H1 (cell line): ENCODE data around the gene EMC10. TPM values are rescaled to one million over a fixed set of nuclear protein-coding genes. Genes with fewer than 3 reads are reported as not detected.

Experiments
- CTCF ChIA-PET: fragments of 300-600 bp; sonication (Branson Sonifier 250); formaldehyde crosslinking; loops from one replicate; lab custom pipeline; 2021; ENCODE audit not compliant: partially characterized antibody; lab: Charles Lee
- POLR2A ChIA-PET: fragments of 300-600 bp; sonication (Branson Sonifier 250); formaldehyde crosslinking; loops from one replicate; lab custom pipeline; 2021; ENCODE audit warnings: inconsistent platforms; ENCODE audit not compliant: partially characterized antibody; lab: Charles Lee
- DNase-seq, 2 experiments: peaks; one replicate each; pipeline versions ENCODE4 v3.0.0 to v3.0.0-alpha.2; 2010 to 2022; ENCODE audit warnings: low spot score in 2 of 2, low read depth in 1 of 2, mixed read lengths in 1 of 2
- FAIRE-seq: peaks from 2 replicates; lab custom pipeline; 2011; peaks lifted over from hg19 to GRCh38; lab: Jason Lieb, UNC
- H2AFZ ChIP-seq: 2 replicates; pipeline ENCODE4 v1.8.1; 2012; ENCODE audit warnings: low read length, inconsistent platforms
- H2AK5ac ChIP-seq: 2 replicates; pipeline ENCODE4 v1.6.1; 2013; ENCODE audit warnings: low read depth, low read length
- H2BK120ac ChIP-seq: replicated peaks from 2 replicates; pipeline ENCODE3; 2013; ENCODE audit warnings: low read depth, low read length, inconsistent platforms
- H2BK12ac ChIP-seq: 2 replicates; pipeline ENCODE4 v1.6.1; 2013; ENCODE audit warnings: low read depth, low read length
- H2BK15ac ChIP-seq: 2 replicates; pipeline ENCODE4 v1.6.1; 2013; ENCODE audit warnings: low read length
- H2BK20ac ChIP-seq: 2 replicates; pipeline ENCODE4 v1.6.1; 2013; ENCODE audit warnings: low read length
- H2BK5ac ChIP-seq: 2 replicates; pipeline ENCODE4 v1.6.1; 2013; ENCODE audit warnings: low read depth, low read length
- H3K14ac ChIP-seq: 2 replicates; pipeline ENCODE4 v1.6.1; 2013; ENCODE audit warnings: inconsistent platforms; ENCODE audit not compliant: insufficient read length
- H3K18ac ChIP-seq: 2 replicates; pipeline ENCODE4 v1.6.1; 2013; ENCODE audit warnings: low read length; ENCODE audit errors: extremely low read depth
- H3K23ac ChIP-seq: 2 replicates; pipeline ENCODE4 v1.6.1; 2013; ENCODE audit warnings: inconsistent platforms; ENCODE audit not compliant: insufficient read length
- H3K23me2 ChIP-seq: 2 replicates; pipeline ENCODE4 v1.6.1; 2013; ENCODE audit warnings: low read depth, low read length
- H3K27ac ChIP-seq: 2 replicates; pipeline ENCODE4 v1.6.1; 2011; ENCODE audit warnings: low read depth, low read length, inconsistent platforms
- H3K27me3 ChIP-seq, 4 experiments: replicated peaks in 1 of 4; 1 replicate in 1 of 4; 2 replicates in 3 of 4; pipeline versions ENCODE4 v1.6.1 to v1.8.1; 2011 to 2013; ENCODE audit warnings: low read length in 3 of 4, mild to moderate bottlenecking in 3 of 4, inconsistent platforms in 2 of 4, mixed read lengths in 2 of 4, moderate library complexity in 1 of 4; ENCODE audit not compliant: control insufficient read depth in 3 of 4, insufficient read depth in 3 of 4; ENCODE audit errors: extremely low read depth in 1 of 4
- H3K36me3 ChIP-seq, 4 experiments: 2 replicates each; pipeline versions ENCODE4 v1.6.1 to v1.8.1; 2011 to 2013; ENCODE audit warnings: mild to moderate bottlenecking in 4 of 4, low read length in 3 of 4, moderate library complexity in 2 of 4, control low read depth in 1 of 4, inconsistent platforms in 1 of 4; ENCODE audit not compliant: insufficient read depth in 4 of 4, control insufficient read depth in 2 of 4
- H3K4ac ChIP-seq: replicated peaks from 2 replicates; pipeline ENCODE3; 2013; ENCODE audit warnings: low read length, low read depth, mixed read lengths, inconsistent platforms; ENCODE audit not compliant: insufficient read length
- H3K4me1 ChIP-seq, 4 experiments: replicated peaks in 1 of 4; 1 replicate in 1 of 4; 2 replicates in 3 of 4; pipeline versions ENCODE4 v1.6.1 to v1.8.1; 2011 to 2013; ENCODE audit warnings: low read length in 3 of 4, inconsistent platforms in 2 of 4, mixed read lengths in 1 of 4; ENCODE audit not compliant: insufficient read depth in 4 of 4, control insufficient read depth in 3 of 4
- H3K4me2 ChIP-seq, 2 experiments: 2 replicates each; pipeline versions ENCODE4 v1.6.1 to v1.8.1; 2011 to 2013; ENCODE audit warnings: low read depth in 2 of 2, low read length in 2 of 2, control low read depth in 1 of 2, inconsistent platforms in 1 of 2, mild to moderate bottlenecking in 1 of 2; ENCODE audit not compliant: insufficient read depth in 1 of 2
- H3K4me3 ChIP-seq, 4 experiments: fragments of 200-600, 300-600 bp in 1 of 4; sonication (generic), shearing (Covaris generic), sonication (Bioruptor Twin) in 1 of 4; 2 replicates each; pipeline versions ENCODE4 v1.5.1 to v1.8.1; 2011 to 2016; ENCODE audit warnings: low read length in 4 of 4, low read depth in 3 of 4, control low read depth in 2 of 4, inconsistent platforms in 2 of 4, mild to moderate bottlenecking in 2 of 4, mixed read lengths in 1 of 4, moderate library complexity in 1 of 4; ENCODE audit not compliant: insufficient read depth in 2 of 4; ENCODE audit errors: extremely low read depth in 1 of 4
- H3K56ac ChIP-seq: replicated peaks from 2 replicates; pipeline ENCODE3; 2013; ENCODE audit warnings: low read depth, mild to moderate bottlenecking, mixed read lengths, low read length, inconsistent platforms; ENCODE audit not compliant: insufficient read length
- H3K79me1 ChIP-seq: 2 replicates; pipeline ENCODE4 v1.6.1; 2013; ENCODE audit warnings: low read depth, low read length, control low read depth
- H3K79me2 ChIP-seq, 2 experiments: 2 replicates each; pipeline versions ENCODE4 v1.6.1 to v1.8.1; 2012 to 2013; ENCODE audit warnings: low read length in 2 of 2, mild to moderate bottlenecking in 2 of 2, inconsistent platforms in 1 of 2; ENCODE audit not compliant: insufficient read depth in 2 of 2, control insufficient read depth in 1 of 2
- H3K9ac ChIP-seq, 4 experiments: replicated peaks in 1 of 4; 1 replicate in 1 of 4; 2 replicates in 3 of 4; pipeline versions ENCODE4 v1.6.1 to v1.8.1; 2011 to 2013; ENCODE audit warnings: low read depth in 3 of 4, low read length in 3 of 4, control low read depth in 2 of 4, mild to moderate bottlenecking in 2 of 4, moderate library complexity in 2 of 4, inconsistent platforms in 1 of 4; ENCODE audit errors: extremely low read depth in 1 of 4
- H3K9me3 ChIP-seq, 2 experiments: 2 replicates each; pipeline versions ENCODE4 v1.6.1 to v1.8.1; 2012 to 2013; ENCODE audit warnings: mild to moderate bottlenecking in 2 of 2, moderate library complexity in 2 of 2, control low read depth in 1 of 2, inconsistent platforms in 1 of 2, low read depth in 1 of 2, low read length in 1 of 2, mixed read lengths in 1 of 2; ENCODE audit not compliant: insufficient read depth in 2 of 2
- H4K20me1 ChIP-seq, 2 experiments: replicated peaks in 1 of 2; 2 replicates each; pipeline versions ENCODE3 to v1.8.1; 2011 to 2013; ENCODE audit warnings: inconsistent platforms in 2 of 2, low read length in 2 of 2, mild to moderate bottlenecking in 1 of 2; ENCODE audit not compliant: insufficient read depth in 2 of 2, control insufficient read depth in 1 of 2
- H4K5ac ChIP-seq: 2 replicates; pipeline ENCODE4 v1.6.1; 2013; ENCODE audit warnings: low read length, low read depth, mixed read lengths, inconsistent platforms; ENCODE audit not compliant: insufficient read length
- H4K8ac ChIP-seq: 2 replicates; pipeline ENCODE4 v1.8.0; 2013; ENCODE audit warnings: mild to moderate bottlenecking, moderate library complexity, low read length, inconsistent platforms; ENCODE audit not compliant: insufficient read depth; ENCODE audit errors: extremely low read depth
- H4K91ac ChIP-seq: replicated peaks from 2 replicates; pipeline ENCODE3; 2013; ENCODE audit warnings: low read length, mixed read lengths, inconsistent platforms; ENCODE audit not compliant: insufficient read length
- BACH1 ChIP-seq: IDR thresholded peaks from 2 replicates; pipeline ENCODE4 v1.6.1; 2012; ENCODE audit warnings: low read length, improper control_type of control experiment
- CBX5 ChIP-seq: fragments of 300-800, 300-1000 bp; sonication (generic); IDR thresholded peaks from 2 replicates; pipeline ENCODE4 v1.7.1; 2016; ENCODE audit warnings: antibody characterized with exemption, low read length, low read depth
- CREB1 ChIP-seq: IDR thresholded peaks from 2 replicates; pipeline ENCODE4 v1.6.1; 2012; ENCODE audit warnings: inconsistent platforms
- CTBP2 ChIP-seq: IDR thresholded peaks from 2 replicates; pipeline ENCODE4 v1.7.0; 2011; ENCODE audit warnings: borderline replicate concordance, mild to moderate bottlenecking, moderate library complexity, mixed read lengths, low read length; ENCODE audit not compliant: insufficient read depth, insufficient read length
- CTCF ChIP-seq, 3 experiments: IDR thresholded peaks; 1 replicate in 2 of 3; 2 replicates in 1 of 3; pipeline versions ENCODE4 v1.5.1 to v1.6.1; 2011; ENCODE audit warnings: low read length in 3 of 3, mild to moderate bottlenecking in 3 of 3, inconsistent platforms in 2 of 3, low read depth in 1 of 3, moderate library complexity in 1 of 3; ENCODE audit not compliant: insufficient read depth in 1 of 3; ENCODE audit errors: control extremely low read depth in 1 of 3
- EP300 ChIP-seq, 2 experiments: IDR thresholded peaks; 1 replicate in 1 of 2; 2 replicates in 1 of 2; pipeline ENCODE4 v1.6.1; 2011 to 2012; ENCODE audit warnings: low read depth in 2 of 2, low read length in 2 of 2, mild to moderate bottlenecking in 2 of 2, borderline replicate concordance in 1 of 2, inconsistent platforms in 1 of 2, moderate library complexity in 1 of 2
- HDAC6 ChIP-seq: IDR thresholded peaks from one replicate; pipeline ENCODE4 v1.7.1; 2012; ENCODE audit warnings: low read depth, mild to moderate bottlenecking, inconsistent platforms, low read length, moderate library complexity
- JUN ChIP-seq: IDR thresholded peaks from 2 replicates; pipeline ENCODE4 v1.6.1; 2011; ENCODE audit warnings: low read depth, mild to moderate bottlenecking, improper control_type of control experiment, low read length
- RBBP5 ChIP-seq: IDR thresholded peaks from 2 replicates; pipeline ENCODE4 v1.7.1; 2012; ENCODE audit warnings: low read depth, mild to moderate bottlenecking, inconsistent platforms, low read length, moderate library complexity, borderline replicate concordance
- SAP30 ChIP-seq: fragments of 300-600 bp; sonication (generic); IDR thresholded peaks from 2 replicates; pipeline ENCODE4 v1.7.1; 2012; ENCODE audit warnings: low read length, moderate library complexity, mild to moderate bottlenecking, inconsistent platforms; ENCODE audit not compliant: insufficient read depth, insufficient replicate concordance
- SIRT6 ChIP-seq: IDR thresholded peaks from one replicate; pipeline ENCODE4 v1.7.1; 2012; ENCODE audit warnings: low read length, inconsistent platforms
- WGBS, 2 experiments: shearing (Covaris generic) in 1 of 2; methylation state at CpG; one replicate each; pipeline versions ENCODE4 v1.1.6 to v1.1.7; 2013 to 2015; ENCODE audit warnings: low lambda C conversion rate in 2 of 2, mixed read lengths in 2 of 2, inconsistent platforms in 1 of 2, low coverage in 1 of 2, missing lambda C conversion rate in 1 of 2; ENCODE audit not compliant: insufficient replicate concordance in 2 of 2, insufficient coverage in 1 of 2, insufficient read length in 1 of 2; ENCODE audit errors: extremely low coverage in 1 of 2, missing lambda C conversion rate in 1 of 2; 5-methylcytosine and 5-hydroxymethylcytosine counted together
- polyA plus RNA-seq, 7 experiments: library from polyadenylated mRNA; depleted of rRNA in 3 of 7; stranded (reverse) in 5 of 7; unstranded in 2 of 7; fragments of >200 nt in 5 of 7; fragments of 200-250 nt in 2 of 7; gene quantifications; 1 replicate in 5 of 7; 2 replicates in 1 of 7; 4 replicates in 1 of 7; pipeline versions ENCODE4 v1.2.1 to v1.2.3, GENCODE V29; 2011 to 2013; ENCODE audit warnings: missing spikeins in 2 of 7, mixed read lengths in 2 of 7
- total RNA-seq: library from RNA; stranded (reverse); fragmentation: NEBNext Ultra II Directional; extraction: Animal tissue kit (Norgen Biotek cat#: 25700); gene quantifications from 2 replicates; pipeline ENCODE4 v1.2.1, GENCODE V29; 2021

Gene EMC10
- total and polyA plus RNA-seq, 2 of the 8 experiments (the other 6 are each of a cell fraction or from before 2014, with no cell fraction given) = 77.6 to 103 TPM

GRCh38 chr19:50501186-50501567 is 24.9 kb downstream of the EMC10 start:
- H2AFZ ChIP-seq = no peak overlapping the region
- H3K14ac ChIP-seq = no peak overlapping the region
- H3K18ac ChIP-seq = no peak overlapping the region
- no peak overlapping the region for H2BK15ac ChIP-seq
- H3K4me3 ChIP-seq = no peak overlapping the region
- no peak overlapping the region for H3K27ac ChIP-seq
- DNase-seq (no peak), FAIRE-seq (no peak)
- H3K27me3 ChIP-seq = peaks cover 1 to 38% (median 33%) of the 10 kb centered on the region in 4 experiments
- H3K79me2 ChIP-seq = no peaks in the 10 kb centered on the region
- H2BK5ac ChIP-seq = no peak overlapping the region
- H2AK5ac ChIP-seq = no peak overlapping the region
- no peaks in the 10 kb centered on the region for H3K9me3 ChIP-seq
- no peak overlapping the region for H3K4ac ChIP-seq
- H2BK12ac ChIP-seq = no peak overlapping the region
- peak overlapping the region; percentile 2; the same call in 1 of the 2 replicates for H4K8ac ChIP-seq
- ChIA-PET POLR2A (interaction anchor here (0.7 to 1.7 kb wide), 5 partner anchors 8 to 44 kb away, joined by 3 to 9 read pairs (median 3); partner anchors contain the start of gene JOSD2), CTCF (interaction anchor here (0.5 to 2.4 kb wide), 7 partner anchors 14 to 258 kb away, joined by 3 to 7 read pairs (median 3); no protein-coding TSS in a partner anchor)
- H3K36me3 ChIP-seq = no peaks in the 10 kb centered on the region
- no peak overlapping the region for H3K56ac ChIP-seq
- H3K79me1 ChIP-seq = no peaks in the 10 kb centered on the region; the same call in 1 of the 2 replicates
- no peak overlapping the region for H3K9ac ChIP-seq
- H3K23ac ChIP-seq = no peak overlapping the region
- peaks cover 0 to 9% (median 3%) of the 10 kb centered on the region in 4 experiments; a peak in 5 of 7 replicates for H3K4me1 ChIP-seq
- no peaks in the 10 kb centered on the region for H4K20me1 ChIP-seq
- H4K5ac ChIP-seq = no peak overlapping the region
- no peak overlapping the region; a peak in 1 of 4 replicates for H3K4me2 ChIP-seq
- no peak overlapping the region for H4K91ac ChIP-seq
- 77% methylated on average over 11 of the region's 12 CpGs; no CpG with 5 or more reads in 1 of the 2 experiments for WGBS, 2 experiments
- no peak overlapping the region for H2BK120ac ChIP-seq
- H3K23me2 ChIP-seq = peaks cover 3% of the 10 kb centered on the region; the same call in 1 of the 2 replicates
- H2BK20ac ChIP-seq = no peak overlapping the region; the same call in 1 of the 2 replicates
- TF ChIP-seq HDAC6 (no peak), RBBP5 (no peak), CBX5 (no peak), SIRT6 (no peak), JUN (no peak), BACH1 (no peak), SAP30 (no peak), EP300 (IDR thresholded peaks at IDR 0.05; ENCODE audit: borderline replicate concordance in 1 of 2, low read depth in 2 of 2, low read length in 2 of 2) (no peak), CREB1 (no peak), CTBP2 (no peak), CTCF (IDR thresholded peaks at IDR 0.05; ENCODE audit: control extremely low read depth in 1 of 3, insufficient read depth in 1 of 3, low read depth in 1 of 3, low read length in 3 of 3) (no peak)
